HG02798 (cell line): ENCODE measurements around the gene CHIC2.

Experiments used
- ATAC-seq: cut with Tn5 transposase; IDR thresholded peaks from one replicate; pipeline ENCODE4 v1.9.1; 2021; ENCODE audit warnings: mild to moderate bottlenecking; ENCODE audit not compliant: unreplicated experiment, poor library complexity

The CHIC2 gene

DNA sequence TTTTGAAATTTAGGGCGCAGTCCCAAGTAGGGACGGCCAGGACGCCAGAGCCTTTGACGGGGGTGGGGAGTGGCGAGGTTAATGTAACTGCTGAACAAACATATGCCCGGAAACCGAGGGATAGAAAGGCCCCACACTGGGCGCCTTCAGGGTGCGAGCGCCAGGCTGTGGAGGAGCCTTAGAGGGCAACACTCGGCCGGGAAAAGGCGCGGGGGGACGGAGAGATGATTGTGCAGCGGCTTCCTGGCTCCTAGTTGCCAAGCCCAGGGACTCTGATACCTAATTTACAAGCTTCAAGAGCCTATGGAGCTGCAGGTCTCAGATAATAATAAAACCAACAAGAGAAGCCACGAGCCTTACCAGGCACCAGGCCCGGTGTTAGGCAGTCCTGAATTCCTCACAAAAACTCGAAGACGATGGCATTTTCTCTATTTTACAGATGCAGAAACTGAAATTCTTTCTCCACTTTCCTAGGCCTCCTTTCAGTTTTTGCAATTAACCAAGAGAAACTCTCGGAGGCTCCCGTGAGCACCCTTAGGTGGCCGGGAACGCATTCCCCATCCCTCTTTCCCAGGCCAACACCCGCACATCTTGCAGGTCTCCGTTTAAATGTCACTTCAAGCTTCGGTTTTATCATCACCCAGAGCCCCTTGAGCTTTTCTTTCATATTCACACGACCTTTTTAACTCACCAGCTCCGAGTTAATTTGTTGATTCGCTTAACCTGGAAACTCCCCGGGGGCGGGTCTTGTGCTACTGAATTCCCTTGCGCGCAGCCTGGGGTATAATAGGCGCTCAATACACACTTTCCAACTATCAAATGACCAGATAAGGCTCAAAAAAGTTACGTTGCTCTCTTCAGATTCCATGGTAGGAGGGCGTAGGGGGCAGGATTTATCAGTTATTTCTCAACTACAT, 29.2 kb upstream of the CHIC2 start:
- no peak for ATAC-seq

GRCh38 chr4:54092405-54093323, 28.3 kb upstream of the CHIC2 start:
- ATAC-seq = no peak

DNA sequence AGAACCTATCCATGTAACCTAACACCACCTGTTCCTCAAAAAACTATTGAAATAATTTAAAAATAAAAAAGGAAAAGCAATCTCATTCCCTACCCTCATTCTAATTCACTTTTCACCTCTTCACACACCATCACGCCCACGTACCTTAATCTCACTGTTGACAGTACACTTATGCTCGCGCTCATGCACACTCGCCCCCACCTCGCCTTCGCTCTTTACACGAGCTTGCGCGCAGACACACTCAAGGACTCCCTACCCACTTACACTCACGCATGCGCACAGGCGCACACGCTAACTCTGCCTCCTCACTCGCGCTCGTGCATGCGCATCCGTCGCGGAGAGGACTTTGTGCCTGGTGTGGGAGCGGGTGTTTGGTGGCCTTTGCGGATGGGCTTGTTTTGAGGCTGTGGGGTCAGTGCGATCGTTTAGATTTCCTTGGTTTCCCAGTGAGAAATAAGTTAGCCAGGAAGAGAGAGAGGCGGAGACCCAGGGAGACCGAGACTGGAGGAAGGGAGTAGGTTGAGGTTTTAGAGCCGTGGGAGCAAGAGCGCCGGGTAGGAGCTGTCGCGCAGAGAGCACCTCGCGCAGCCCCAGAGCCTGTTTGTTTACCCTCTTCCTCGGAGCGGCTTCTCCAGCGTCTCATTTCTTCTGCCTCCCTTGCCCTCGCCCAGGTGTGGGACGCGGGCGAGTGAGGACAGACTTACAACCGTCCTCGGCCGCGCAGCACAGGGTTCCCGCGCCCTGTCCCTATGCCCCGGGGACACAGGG, 27.4 kb upstream of the CHIC2 start:
- ATAC-seq = peak; percentile 88

GRCh38 chr4:54090804-54091623, 26.6 kb upstream of the CHIC2 start:
- ATAC-seq = peak; percentile 77

DNA sequence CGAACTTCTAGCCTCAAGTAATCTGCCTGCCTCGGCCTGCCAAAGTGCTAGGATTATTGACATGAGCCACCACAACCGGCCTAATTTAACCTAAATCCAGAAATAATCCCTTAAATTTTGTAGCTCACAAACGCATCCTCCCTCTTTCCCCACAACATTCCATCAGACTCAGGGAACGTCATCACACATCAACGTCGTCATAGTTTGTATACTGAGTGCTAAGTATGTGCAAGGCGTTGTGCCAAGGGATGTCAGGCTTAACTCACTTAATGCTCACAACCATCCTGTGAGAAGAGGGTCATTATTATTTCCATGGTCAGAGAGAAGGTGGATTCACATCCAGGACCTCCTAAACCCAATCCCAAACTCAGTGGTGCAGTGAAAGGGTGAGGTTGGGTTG, 26.0 kb upstream of the CHIC2 start:
- no peak for ATAC-seq

DNA sequence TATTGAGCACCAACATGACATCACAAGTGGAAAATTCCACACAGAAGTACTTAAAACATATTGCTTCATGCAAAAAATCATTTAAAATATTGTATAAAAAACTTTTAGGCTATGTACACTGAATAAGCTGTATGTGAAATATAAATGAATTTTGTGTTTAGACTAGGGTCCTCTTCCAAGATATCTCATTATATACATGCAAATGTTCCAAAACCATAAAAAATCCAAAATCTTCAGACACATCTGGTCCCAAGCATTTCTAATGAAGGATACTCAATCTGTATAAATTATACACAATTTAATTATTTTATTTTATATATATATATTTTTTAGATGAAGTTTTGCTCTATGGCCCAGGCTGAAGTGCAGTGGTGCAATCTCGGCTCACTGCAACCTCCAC, 25.5 kb upstream of the CHIC2 start:
- no peak for ATAC-seq

GRCh38 chr4:54085284-54085683, 20.9 kb upstream of the CHIC2 start:
- no peak for ATAC-seq

GRCh38 chr4:54082168-54082567, 17.8 kb upstream of the CHIC2 start:
- no peak for ATAC-seq

GRCh38 chr4:54077812-54078211, 13.4 kb upstream of the CHIC2 start:
- ATAC-seq = no peak

- ATAC-seq = no peak
These were observed 12.3 kb upstream of the CHIC2 start for GRCh38 chr4:54076673-54077072.

DNA sequence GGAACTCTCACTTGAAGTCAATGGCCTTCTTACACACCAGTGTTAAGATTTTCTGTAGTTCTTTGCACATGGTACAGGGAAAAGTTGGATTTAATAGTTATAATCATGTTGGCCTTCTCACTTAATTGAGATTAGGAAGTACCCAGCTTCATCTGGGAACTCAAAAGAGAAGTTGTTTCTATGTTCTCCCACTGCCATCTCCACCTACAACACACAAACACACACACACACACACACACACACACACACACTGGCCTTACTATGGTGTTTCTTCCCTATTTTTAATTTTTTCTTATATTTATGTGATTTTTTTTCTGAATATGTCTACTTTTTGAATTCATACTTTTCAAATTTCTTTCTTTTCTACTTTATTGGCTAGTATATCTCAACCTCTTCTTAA, 10.0 kb upstream of the CHIC2 start:
- no peak for ATAC-seq

DNA sequence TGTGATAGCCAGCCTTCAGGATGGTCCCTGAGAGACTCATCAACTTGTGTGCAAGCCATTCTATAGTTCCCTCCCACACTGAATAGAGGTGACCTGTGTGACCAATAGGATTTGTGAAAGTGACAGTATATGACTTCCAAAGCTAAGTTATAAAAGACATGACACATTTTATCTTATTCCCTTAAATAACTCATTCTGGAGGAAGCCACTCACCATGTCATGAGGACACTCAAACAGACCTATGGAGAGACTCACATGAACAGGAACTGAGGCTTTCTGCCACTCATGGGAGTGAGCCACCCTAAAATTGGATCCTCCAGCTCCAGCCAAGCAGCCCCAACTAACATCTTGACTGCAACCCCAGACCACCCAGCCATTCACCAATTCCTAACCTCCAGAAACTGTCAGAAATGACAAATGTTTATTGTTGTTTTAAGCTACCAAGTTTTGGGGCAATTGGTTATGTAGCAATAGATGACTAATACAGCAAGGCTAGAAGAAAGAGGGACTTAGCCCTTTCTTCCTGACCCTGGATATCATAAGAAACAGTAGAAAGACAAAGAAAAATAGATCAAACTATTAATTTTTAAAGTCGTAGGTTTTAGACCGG, 9.0 kb upstream of the CHIC2 start:
- ATAC-seq = no peak

GRCh38 chr4:54067166-54067565, 2.8 kb upstream of the CHIC2 start:
- ATAC-seq = no peak

- ATAC-seq = no peak
These were observed 2.3 kb upstream of the CHIC2 start for GRCh38 chr4:54066718-54067129.

- ATAC-seq = no peak
These were observed 1.6 kb upstream of the CHIC2 start for GRCh38 chr4:54066088-54066415.

DNA sequence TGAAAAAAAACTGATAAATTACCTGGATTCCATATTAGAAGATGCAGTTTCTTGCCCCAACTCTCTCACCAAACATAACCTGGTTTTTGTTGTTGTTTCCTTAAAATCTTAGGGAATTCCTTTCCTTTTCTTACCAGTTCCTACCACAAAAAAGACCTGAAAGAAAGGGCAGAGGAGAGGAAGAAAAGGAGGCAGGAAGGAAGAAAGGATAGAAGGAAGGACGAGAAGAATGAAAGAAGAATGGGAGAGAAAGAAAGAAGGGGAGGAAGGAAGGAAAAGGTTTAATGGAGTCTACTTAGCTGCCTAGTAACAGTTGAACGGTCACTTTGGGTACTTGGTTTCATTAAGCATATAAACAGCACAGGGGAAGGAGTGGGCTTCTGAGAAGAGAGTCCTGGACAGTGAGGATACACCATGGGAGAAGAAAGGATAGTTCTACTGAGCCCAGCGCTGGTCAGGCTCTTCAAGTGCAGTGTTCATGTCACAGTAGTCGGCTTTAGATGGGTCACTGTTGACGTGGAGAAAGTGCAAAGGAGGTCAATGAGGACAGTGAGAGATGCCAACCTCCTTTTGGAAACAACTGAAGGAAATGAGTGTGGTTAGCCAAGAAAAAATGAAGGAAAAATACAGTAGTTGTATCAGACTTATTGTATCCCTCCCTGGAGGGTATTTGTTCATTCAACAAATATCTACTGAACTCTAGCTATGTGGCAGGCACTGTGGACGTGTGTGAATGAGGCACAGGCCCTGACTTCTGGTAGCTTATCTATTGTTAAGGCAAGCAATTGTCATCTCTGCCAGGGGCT, 1.1 kb upstream of the CHIC2 start:
- ATAC-seq = no peak

- peak; percentile 24 for ATAC-seq
These were observed 578 bp downstream of the CHIC2 start for GRCh38 chr4:54063737-54064316.

GRCh38 chr4:54063229-54063628, 1.2 kb downstream of the CHIC2 start:
- no peak for ATAC-seq
